C4-2B (cell line): ENCODE data around the gene IL7R.

ENCODE experiments used
- H3K27ac ChIP-seq: fragments of 450-650 bp; 2 replicates; pipeline ENCODE4 v1.5.1; 2017
- ZFX ChIP-seq: fragments of 450-650 bp; IDR thresholded peaks from 2 replicates; pipeline ENCODE4 v1.6.1; 2017
- TF ChIP-seq, protein P1 (sequence below): fragments of 450-650 bp; conservative IDR thresholded peaks from 2 replicates; pipeline ENCODE4 v1.5.1; 2017; ENCODE audit warnings: mild to moderate bottlenecking

Gene IL7R

DNA sequence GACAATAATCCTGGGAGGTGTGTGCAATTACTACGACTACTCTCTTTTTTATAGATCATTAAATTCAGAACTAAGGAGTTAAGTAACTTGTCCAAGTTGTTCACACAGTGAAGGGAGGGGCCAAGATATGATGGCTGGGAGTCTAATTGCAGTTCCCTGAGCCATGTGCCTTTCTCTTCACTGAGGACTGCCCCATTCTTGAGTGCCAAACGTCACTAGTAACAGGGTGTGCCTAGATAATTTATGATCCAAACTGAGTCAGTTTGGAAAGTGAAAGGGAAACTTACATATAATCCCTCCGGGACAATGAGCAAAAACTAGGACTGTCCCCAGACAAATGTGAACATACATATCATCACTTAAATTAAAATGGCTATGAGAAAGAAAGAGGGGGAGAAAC is 20.2 kb downstream of the IL7R start:
- TF ChIP-seq, protein P1, sequence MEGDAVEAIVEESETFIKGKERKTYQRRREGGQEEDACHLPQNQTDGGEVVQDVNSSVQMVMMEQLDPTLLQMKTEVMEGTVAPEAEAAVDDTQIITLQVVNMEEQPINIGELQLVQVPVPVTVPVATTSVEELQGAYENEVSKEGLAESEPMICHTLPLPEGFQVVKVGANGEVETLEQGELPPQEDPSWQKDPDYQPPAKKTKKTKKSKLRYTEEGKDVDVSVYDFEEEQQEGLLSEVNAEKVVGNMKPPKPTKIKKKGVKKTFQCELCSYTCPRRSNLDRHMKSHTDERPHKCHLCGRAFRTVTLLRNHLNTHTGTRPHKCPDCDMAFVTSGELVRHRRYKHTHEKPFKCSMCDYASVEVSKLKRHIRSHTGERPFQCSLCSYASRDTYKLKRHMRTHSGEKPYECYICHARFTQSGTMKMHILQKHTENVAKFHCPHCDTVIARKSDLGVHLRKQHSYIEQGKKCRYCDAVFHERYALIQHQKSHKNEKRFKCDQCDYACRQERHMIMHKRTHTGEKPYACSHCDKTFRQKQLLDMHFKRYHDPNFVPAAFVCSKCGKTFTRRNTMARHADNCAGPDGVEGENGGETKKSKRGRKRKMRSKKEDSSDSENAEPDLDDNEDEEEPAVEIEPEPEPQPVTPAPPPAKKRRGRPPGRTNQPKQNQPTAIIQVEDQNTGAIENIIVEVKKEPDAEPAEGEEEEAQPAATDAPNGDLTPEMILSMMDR, result no peak
- TF ChIP-seq ZFX, result no peak
- H3K27ac ChIP-seq, result no peak overlapping the region

DNA sequence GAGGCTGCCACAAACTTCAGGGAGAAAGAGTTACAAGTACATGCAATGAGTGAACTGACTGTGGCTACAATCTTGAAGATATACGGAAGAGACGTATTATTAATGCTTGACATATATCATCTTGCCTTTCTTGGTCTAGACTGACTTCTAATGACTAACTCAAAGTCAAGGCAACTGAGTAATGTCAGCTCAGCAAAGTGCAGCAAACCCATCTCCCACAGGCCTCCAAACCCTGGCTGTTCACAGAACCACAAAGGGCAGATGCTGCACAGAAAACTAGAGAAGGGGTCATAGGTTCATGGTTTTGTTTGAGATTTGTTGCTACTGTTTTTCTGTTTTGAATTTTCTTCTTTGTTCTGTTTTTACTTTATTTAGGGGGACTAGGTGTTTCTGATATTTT is 21.0 kb downstream of the IL7R start:
- no peak overlapping the region for H3K27ac ChIP-seq
- TF ChIP-seq, protein P1, result no peak
- TF ChIP-seq ZFX, result no peak

DNA sequence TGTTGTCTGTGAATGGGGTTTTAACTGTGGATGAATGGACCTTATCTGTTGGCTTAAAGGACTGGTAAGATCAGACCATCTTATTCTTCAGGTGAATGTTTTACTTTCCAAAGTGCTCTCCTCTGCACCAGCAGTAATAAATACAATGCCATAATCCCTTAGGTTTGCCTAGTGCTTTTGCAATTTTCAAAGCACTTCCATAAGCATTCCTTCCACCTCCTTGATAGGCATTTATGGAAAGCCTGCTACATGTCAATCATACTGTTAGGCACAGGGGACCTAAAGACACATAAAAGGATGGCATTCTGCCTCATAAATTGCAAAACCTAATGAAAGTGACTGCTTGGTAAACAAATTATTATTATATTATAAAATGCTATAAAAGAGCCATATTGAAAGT is 21.4 kb downstream of the IL7R start:
- no peak overlapping the region for H3K27ac ChIP-seq
- TF ChIP-seq, protein P1, result no peak
- no peak for TF ChIP-seq ZFX

DNA sequence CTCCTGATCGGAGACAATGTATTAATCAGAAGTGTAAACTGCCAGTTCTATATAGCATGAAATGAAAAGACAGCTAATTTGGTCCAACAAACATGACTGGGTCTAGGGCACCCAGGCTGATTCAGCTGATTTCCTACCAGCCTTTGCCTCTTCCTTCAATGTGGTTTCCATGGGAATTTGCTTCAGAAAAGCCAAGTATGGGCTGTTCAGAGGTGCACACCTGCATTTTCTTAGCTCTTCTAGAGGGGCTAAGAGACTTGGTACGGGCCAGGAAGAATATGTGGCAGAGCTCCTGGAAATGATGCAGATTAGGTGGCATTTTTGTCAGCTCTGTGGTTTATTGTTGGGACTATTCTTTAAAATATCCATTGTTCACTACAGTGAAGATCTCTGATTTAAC is 22.4 kb downstream of the IL7R start:
- TF ChIP-seq, protein P1, result no peak
- no peak for TF ChIP-seq ZFX
- no peak overlapping the region for H3K27ac ChIP-seq

DNA sequence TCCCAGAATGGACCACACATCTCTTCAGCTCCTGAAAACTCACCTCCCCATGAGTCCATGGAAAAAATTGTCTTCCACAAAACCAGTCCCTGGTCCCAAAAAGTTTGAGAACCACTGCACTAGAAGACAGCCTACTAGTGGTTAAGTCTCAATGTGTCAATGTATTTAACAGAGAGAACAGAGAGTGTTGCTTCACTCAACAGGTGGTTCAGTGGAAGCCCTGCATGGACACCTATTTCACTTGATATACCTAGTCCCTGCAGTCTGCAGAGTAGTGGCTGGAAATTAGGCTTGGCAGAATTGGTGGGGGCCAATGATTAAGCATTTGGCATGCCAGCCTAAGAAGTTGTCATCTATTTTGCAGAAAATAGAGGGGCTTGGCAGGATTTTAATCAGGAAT is 23.0 kb downstream of the IL7R start:
- H3K27ac ChIP-seq, result no peak overlapping the region
- no peak for TF ChIP-seq ZFX
- TF ChIP-seq, protein P1, result no peak

DNA sequence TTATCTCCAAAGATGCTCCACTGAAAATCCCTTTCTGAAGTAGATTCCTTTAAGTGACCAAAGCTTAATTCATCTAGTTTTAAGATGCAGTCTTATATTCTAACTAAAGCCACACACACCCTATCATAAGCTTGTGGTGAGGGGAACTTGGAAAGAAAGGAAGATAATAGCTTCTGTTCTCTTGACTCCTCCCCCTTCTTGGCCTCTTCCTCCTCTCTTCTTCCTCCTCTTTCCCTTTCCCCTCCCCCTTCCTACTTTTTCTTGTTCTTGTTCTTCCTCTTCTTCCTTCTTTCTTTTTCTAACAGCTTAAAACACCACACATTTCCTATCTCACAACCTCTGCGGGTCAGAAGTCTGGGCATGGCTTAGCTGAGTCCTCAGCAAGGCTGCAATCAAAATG is 23.5 kb downstream of the IL7R start:
- no peak overlapping the region for H3K27ac ChIP-seq

DNA sequence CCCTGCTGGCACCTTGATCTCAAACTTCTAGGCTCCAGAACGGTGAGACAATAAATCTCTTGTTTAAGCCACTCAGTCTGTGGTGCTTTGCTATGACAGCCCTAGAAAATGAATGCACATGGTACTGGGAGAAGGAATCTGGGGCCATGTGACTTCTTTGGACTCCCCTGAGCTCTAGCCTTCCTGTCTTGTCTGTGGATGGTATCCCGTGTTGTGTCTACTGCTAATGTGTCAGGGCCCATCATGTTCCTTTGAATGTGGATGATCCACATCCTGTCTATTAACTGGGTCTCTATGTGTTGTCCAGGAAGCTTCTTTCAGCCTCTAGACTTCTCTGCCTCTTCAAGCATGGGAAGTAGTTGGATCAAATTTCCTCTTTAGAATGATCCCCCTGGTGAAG is 25.1 kb downstream of the IL7R start:
- H3K27ac ChIP-seq, result no peak overlapping the region
- TF ChIP-seq, protein P1, result no peak
- no peak for TF ChIP-seq ZFX

More for the DNA sequence above, 23.5 kb downstream of the IL7R start:
- no peak for TF ChIP-seq ZFX
- TF ChIP-seq, protein P1, result no peak
